ENCODE measurements around the gene TMBIM6. TPM values are rescaled to one million over a fixed set of nuclear protein-coding genes. Genes with fewer than 3 reads are reported as not detected.

The TMBIM6 gene, protein sequence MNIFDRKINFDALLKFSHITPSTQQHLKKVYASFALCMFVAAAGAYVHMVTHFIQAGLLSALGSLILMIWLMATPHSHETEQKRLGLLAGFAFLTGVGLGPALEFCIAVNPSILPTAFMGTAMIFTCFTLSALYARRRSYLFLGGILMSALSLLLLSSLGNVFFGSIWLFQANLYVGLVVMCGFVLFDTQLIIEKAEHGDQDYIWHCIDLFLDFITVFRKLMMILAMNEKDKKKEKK
- 372 and 422 TPM in 2 replicates for total RNA-seq

DNA sequence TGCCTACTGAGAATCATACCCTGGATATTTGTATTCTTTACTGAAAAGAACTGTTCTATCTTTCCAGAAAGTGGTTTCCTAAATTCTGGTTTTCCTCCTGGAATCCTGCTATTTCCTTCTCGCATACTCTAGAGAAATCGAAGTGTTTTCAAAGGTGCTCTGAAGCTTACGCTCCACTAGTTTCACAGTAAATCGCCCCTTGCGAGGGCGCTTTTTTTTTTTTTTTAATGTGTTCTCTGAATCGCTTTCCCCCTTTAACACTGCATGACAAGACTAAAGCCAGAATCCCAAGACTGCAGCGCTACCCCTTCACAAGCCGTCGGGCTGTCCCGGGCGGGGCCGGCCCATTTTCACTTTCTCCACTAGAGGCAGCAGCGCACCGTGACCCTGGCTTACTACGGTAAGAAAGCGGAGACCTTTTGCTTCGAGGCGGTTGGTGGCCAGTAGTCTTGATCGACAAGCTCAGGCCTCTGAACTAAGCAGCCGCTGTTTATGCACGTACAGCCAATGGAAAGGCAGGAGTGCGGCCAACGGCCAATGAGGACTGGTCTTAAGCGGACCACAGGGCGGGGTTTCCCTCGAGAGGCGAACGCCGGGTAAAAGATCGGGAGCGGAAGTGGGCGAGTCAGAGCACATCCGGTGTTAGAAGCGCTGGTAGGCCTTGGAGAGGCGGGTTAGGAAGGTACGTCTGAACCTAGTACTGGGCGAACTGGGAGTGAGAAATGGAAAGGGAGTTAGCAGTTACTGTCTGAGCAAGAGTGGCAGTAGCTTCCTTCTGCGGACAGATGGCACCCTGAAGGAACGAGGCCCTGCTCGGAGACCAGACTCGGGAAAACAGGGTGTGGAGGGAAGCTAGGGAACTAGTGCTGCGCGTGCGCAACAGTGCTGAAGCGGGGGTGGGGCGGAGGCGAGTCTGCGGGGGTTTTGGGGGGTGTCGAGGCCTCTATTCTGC is at the start of gene TMBIM6:
Gene TMBIM6 (plus strand): TSS at position 628 of the 952 bp plus-strand sequence. CDS start 10,937 bp downstream, outside the sequence.

DNA sequence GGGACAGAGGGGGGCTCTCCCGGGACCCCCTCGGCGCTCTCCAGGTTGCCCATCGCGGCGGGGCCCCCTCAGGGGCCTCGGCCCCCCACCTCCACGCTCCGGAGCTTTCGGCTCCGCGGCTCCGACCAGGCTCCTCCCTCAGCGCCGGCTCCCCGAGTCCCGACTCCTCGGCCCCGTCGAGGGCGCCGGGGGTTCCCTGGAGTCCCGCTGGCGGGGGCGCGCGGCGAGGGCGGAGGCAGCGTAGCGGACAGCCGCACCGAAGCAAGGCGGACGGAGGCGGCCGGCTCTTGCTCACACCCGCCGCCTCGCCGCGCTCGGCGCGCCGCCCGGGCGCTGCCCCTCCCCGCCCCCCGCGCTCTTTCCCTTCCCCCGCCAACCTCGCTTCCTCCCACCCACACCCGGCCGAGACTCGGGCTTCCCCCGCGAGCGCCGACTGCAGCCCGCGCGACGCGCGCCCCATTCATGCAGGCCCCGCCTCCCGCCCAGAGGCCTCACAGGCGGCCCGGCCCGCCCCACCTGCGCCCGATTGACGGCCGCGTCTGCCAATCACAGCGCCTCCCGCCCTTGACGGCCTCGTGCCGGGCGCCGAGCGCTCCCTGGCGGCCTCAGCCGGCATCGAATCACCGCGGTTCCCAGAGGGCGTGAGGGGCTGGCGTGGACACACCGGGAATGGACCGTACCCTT is 34.1 kb upstream of the TMBIM6 start, which contains the start of gene FMNL3:
Gene FMNL3 (minus strand): TSS at position 278 of the 684 bp plus-strand sequence. CDS start 225 bp downstream, at position 53.

Other genes starting within 250 kb of the TMBIM6 start
- under 0.01 and 0.09 TPM in 2 replicates for gene KCNH3, start 202.5 kb upstream of the TMBIM6 start, total RNA-seq
- 47.2 and 54.0 TPM in 2 replicates for gene MCRS1, start 173.4 kb upstream of the TMBIM6 start, total RNA-seq
- 0.28 and 0.37 TPM in 2 replicates for gene FAM186B, start 135.9 kb upstream of the TMBIM6 start, total RNA-seq
- 8.2 and 12.8 TPM in 2 replicates for gene PRPF40B, start 118.0 kb upstream of the TMBIM6 start, total RNA-seq
- 13.9 TPM in 2 replicates for gene FMNL3, start 34.2 kb upstream of the TMBIM6 start, total RNA-seq
- 14.6 and 16.1 TPM in 2 replicates for gene NCKAP5L, start 86.9 kb downstream of the TMBIM6 start, total RNA-seq
- 3.8 and 3.9 TPM in 2 replicates for gene BCDIN3D, start 101.5 kb downstream of the TMBIM6 start, total RNA-seq
- gene FAIM2, start 162.3 kb downstream of the TMBIM6 start, total RNA-seq: 5.4 and 5.5 TPM in 2 replicates
- gene AQP2, start 209.2 kb downstream of the TMBIM6 start, total RNA-seq: not detected in 2 replicates
- gene AQP5, start 220.3 kb downstream of the TMBIM6 start, total RNA-seq: 0.09 TPM in 1 of 2 replicates, not detected in the other
- under 0.01 TPM in 1 of 2 replicates, not detected in the other for gene AQP6, start 231.4 kb downstream of the TMBIM6 start, total RNA-seq

Data from smooth muscle cell of bladder (primary cell).